ENCODE data around the gene SLC37A2. TPM values are rescaled to one million over a fixed set of nuclear protein-coding genes. Genes with fewer than 3 reads are reported as not detected.

The SLC37A2 gene
- polyA plus RNA-seq, 1 of the 3 experiments (the other 2 are of a cell fraction), result 0.44 TPM

GRCh38 chr11:125088123-125088522 lies 25.0 kb downstream of the SLC37A2 start:
- no peak overlapping the region for H3K27ac ChIP-seq (ENCODE audit: low read depth in 2 of 2, low read length in 1 of 2)
- H3K9me2 ChIP-seq, result no peaks in the 10 kb centered on the region
- ChIA-PET CTCF (interaction anchor here (1.2 to 13.2 kb wide), 5 partner anchors 53 to 364 kb away, joined by 3 to 147 read pairs (median 7); partner anchors contain the start of gene PKNOX2), POLR2A (no interaction called here)
- H3K79me2 ChIP-seq (ENCODE audit: insufficient read depth), result no peaks in the 10 kb centered on the region
- WGBS (ENCODE audit: low lambda C conversion rate), result 92% methylated on average over 2 of the region's 2 CpGs
- no peaks in the 10 kb centered on the region for H3K9me3 ChIP-seq
- no peak for DNase-seq
- peaks cover 2% of the 10 kb centered on the region for H3F3A ChIP-seq (replicated peaks; ENCODE audit: insufficient read depth)
- H3K27me3 ChIP-seq (ENCODE audit: insufficient read depth), result no peaks in the 10 kb centered on the region
- H3K4me2 ChIP-seq, result no peak overlapping the region
- H3K4me3 ChIP-seq (ENCODE audit: low read depth in 2 of 2, low read length in 1 of 2), result no peak overlapping the region
- no peaks in the 10 kb centered on the region for H4K20me1 ChIP-seq (ENCODE audit: insufficient read depth)
- no peak overlapping the region for H3K9ac ChIP-seq
- H3K36me3 ChIP-seq (replicated peaks in 1 of 2; ENCODE audit: control insufficient read depth in 1 of 2, insufficient read depth in 2 of 2, low read length in 1 of 2), result no peaks in the 10 kb centered on the region
- no peak overlapping the region for H2AFZ ChIP-seq (ENCODE audit: low read depth)
- H3K4me1 ChIP-seq (ENCODE audit: control insufficient read depth in 1 of 2, insufficient read depth in 2 of 2, low read depth in 1 of 2, low read length in 1 of 2), result peaks cover 4% of the 10 kb centered on the region in 2 experiments; a peak in 2 of 4 replicates
- TF ChIP-seq TCF12 (IDR thresholded peaks at IDR 0.05), result no peak
- no peak for TF ChIP-seq ELF1 (IDR thresholded peaks at IDR 0.05)
- no peak for TF ChIP-seq EZH2phosphoT487 (IDR thresholded peaks at IDR 0.05; ENCODE audit: borderline replicate concordance, low read depth)
- TF ChIP-seq, protein P1, sequence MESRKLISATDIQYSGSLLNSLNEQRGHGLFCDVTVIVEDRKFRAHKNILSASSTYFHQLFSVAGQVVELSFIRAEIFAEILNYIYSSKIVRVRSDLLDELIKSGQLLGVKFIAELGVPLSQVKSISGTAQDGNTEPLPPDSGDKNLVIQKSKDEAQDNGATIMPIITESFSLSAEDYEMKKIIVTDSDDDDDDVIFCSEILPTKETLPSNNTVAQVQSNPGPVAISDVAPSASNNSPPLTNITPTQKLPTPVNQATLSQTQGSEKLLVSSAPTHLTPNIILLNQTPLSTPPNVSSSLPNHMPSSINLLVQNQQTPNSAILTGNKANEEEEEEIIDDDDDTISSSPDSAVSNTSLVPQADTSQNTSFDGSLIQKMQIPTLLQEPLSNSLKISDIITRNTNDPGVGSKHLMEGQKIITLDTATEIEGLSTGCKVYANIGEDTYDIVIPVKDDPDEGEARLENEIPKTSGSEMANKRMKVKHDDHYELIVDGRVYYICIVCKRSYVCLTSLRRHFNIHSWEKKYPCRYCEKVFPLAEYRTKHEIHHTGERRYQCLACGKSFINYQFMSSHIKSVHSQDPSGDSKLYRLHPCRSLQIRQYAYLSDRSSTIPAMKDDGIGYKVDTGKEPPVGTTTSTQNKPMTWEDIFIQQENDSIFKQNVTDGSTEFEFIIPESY (IDR thresholded peaks at IDR 0.05; ENCODE audit: borderline replicate concordance, low read depth), result no peak
- TF ChIP-seq TAF1 (IDR thresholded peaks at IDR 0.05; ENCODE audit: borderline replicate concordance, low read depth, low read length), result no peak
- no peak for TF ChIP-seq SMC3 (IDR thresholded peaks at IDR 0.05; ENCODE audit: low read depth, low read length)
- TF ChIP-seq GABPA (IDR thresholded peaks at IDR 0.05; ENCODE audit: low read depth), result no peak
- TF ChIP-seq SIN3A (IDR thresholded peaks at IDR 0.05; ENCODE audit: borderline replicate concordance, low read depth, low read length), result no peak
- TF ChIP-seq NRF1 (IDR thresholded peaks at IDR 0.05; ENCODE audit: low read depth, low read length), result no peak
- no peak for TF ChIP-seq GATA2 (CRISPR knock-in tag; IDR thresholded peaks at IDR 0.05)
- TF ChIP-seq, protein P2, sequence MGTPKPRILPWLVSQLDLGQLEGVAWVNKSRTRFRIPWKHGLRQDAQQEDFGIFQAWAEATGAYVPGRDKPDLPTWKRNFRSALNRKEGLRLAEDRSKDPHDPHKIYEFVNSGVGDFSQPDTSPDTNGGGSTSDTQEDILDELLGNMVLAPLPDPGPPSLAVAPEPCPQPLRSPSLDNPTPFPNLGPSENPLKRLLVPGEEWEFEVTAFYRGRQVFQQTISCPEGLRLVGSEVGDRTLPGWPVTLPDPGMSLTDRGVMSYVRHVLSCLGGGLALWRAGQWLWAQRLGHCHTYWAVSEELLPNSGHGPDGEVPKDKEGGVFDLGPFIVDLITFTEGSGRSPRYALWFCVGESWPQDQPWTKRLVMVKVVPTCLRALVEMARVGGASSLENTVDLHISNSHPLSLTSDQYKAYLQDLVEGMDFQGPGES (IDR thresholded peaks at IDR 0.05; ENCODE audit: low read depth, low read length), result no peak
- TF ChIP-seq, protein P3, sequence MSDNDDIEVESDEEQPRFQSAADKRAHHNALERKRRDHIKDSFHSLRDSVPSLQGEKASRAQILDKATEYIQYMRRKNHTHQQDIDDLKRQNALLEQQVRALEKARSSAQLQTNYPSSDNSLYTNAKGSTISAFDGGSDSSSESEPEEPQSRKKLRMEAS (IDR thresholded peaks at IDR 0.05; ENCODE audit: low read depth), result no peak
- TF ChIP-seq, protein P4, sequence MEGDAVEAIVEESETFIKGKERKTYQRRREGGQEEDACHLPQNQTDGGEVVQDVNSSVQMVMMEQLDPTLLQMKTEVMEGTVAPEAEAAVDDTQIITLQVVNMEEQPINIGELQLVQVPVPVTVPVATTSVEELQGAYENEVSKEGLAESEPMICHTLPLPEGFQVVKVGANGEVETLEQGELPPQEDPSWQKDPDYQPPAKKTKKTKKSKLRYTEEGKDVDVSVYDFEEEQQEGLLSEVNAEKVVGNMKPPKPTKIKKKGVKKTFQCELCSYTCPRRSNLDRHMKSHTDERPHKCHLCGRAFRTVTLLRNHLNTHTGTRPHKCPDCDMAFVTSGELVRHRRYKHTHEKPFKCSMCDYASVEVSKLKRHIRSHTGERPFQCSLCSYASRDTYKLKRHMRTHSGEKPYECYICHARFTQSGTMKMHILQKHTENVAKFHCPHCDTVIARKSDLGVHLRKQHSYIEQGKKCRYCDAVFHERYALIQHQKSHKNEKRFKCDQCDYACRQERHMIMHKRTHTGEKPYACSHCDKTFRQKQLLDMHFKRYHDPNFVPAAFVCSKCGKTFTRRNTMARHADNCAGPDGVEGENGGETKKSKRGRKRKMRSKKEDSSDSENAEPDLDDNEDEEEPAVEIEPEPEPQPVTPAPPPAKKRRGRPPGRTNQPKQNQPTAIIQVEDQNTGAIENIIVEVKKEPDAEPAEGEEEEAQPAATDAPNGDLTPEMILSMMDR (IDR thresholded peaks at IDR 0.05), result no peak
- TF ChIP-seq RCOR1 (IDR thresholded peaks at IDR 0.05; ENCODE audit: low read length), result no peak
- TF ChIP-seq TEAD4 (IDR thresholded peaks at IDR 0.05; ENCODE audit: borderline replicate concordance, insufficient read depth), result no peak
- TF ChIP-seq, protein P5, sequence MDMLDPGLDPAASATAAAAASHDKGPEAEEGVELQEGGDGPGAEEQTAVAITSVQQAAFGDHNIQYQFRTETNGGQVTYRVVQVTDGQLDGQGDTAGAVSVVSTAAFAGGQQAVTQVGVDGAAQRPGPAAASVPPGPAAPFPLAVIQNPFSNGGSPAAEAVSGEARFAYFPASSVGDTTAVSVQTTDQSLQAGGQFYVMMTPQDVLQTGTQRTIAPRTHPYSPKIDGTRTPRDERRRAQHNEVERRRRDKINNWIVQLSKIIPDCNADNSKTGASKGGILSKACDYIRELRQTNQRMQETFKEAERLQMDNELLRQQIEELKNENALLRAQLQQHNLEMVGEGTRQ (IDR thresholded peaks at IDR 0.05; ENCODE audit: borderline replicate concordance, low read depth, low read length), result no peak
- TF ChIP-seq YY1 (IDR thresholded peaks at IDR 0.05; ENCODE audit: low read depth), result no peak
- no peak for TF ChIP-seq EP300 (IDR thresholded peaks at IDR 0.05; ENCODE audit: borderline replicate concordance in 1 of 2, low read depth in 1 of 2, low read length in 1 of 2)
- TF ChIP-seq, protein P6, sequence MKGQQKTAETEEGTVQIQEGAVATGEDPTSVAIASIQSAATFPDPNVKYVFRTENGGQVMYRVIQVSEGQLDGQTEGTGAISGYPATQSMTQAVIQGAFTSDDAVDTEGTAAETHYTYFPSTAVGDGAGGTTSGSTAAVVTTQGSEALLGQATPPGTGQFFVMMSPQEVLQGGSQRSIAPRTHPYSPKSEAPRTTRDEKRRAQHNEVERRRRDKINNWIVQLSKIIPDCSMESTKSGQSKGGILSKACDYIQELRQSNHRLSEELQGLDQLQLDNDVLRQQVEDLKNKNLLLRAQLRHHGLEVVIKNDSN (IDR thresholded peaks at IDR 0.05; ENCODE audit: borderline replicate concordance, low read depth), result no peak

Data from SK-N-SH (cell line).